K562 (cell line): ENCODE data around the gene CTSZ. TPM values are rescaled to one million over a fixed set of nuclear protein-coding genes. Genes with fewer than 3 reads are reported as not detected.

Experiments
- ATF2 ChIP-seq: sonication (generic); formaldehyde crosslinking; IDR thresholded peaks from 2 replicates; pipeline ENCODE4 v1.8.1; 2022; ENCODE audit warnings: missing genetic modification reagents
- BHLHE40 ChIP-seq: IDR thresholded peaks from 2 replicates; pipeline ENCODE4 v1.6.1; 2011; ENCODE audit warnings: low read length, improper control_type of control experiment
- CGGBP1 ChIP-seq: fragments of 250-450 bp; sonication (Bioruptor Pico); IDR thresholded peaks from 2 replicates; pipeline ENCODE4 v1.9.0; 2021; ENCODE audit warnings: mild to moderate bottlenecking
- CHCHD3 ChIP-seq: fragments of 250-450 bp; sonication (Bioruptor Pico); IDR thresholded peaks from 2 replicates; pipeline ENCODE4 v2.1.2; 2022; ENCODE audit warnings: mild to moderate bottlenecking
- CTCFL ChIP-seq: IDR thresholded peaks from 2 replicates; pipeline ENCODE4 v1.6.1; 2011; ENCODE audit warnings: borderline replicate concordance, low read depth, mild to moderate bottlenecking, moderate library complexity, low read length; ENCODE audit not compliant: insufficient read depth, poor library complexity, severe bottlenecking
- FOXJ2 ChIP-seq: fragments of 200-800 bp; sonication (Bioruptor generic); IDR thresholded peaks from 2 replicates; pipeline ENCODE4 v1.6.1; 2016; ENCODE audit warnings: missing genetic modification characterization, missing compliant biosample characterization
- GMEB1 ChIP-seq: fragments of 250-450 bp; sonication (Bioruptor Pico); IDR thresholded peaks from 2 replicates; pipeline ENCODE4 v1.4.0; 2020; ENCODE audit warnings: mild to moderate bottlenecking
- HDAC3 ChIP-seq: fragments of 450-650 bp; IDR thresholded peaks from 2 replicates; pipeline ENCODE4 v1.6.1; 2018; ENCODE audit warnings: borderline replicate concordance, mild to moderate bottlenecking, moderate library complexity; ENCODE audit not compliant: partially characterized antibody
- MBD1 ChIP-seq: fragments of 250-450 bp; sonication (Bioruptor Pico); IDR thresholded peaks from 2 replicates; pipeline ENCODE4 v1.8.0; 2022; ENCODE audit warnings: inconsistent platforms
- MLLT1 ChIP-seq, 2 experiments: fragments of 450-650 bp; IDR thresholded peaks; 2 replicates each; pipeline ENCODE4 v1.6.1; 2016
- NCOA6 ChIP-seq: fragments of 450-650 bp; IDR thresholded peaks from 2 replicates; pipeline ENCODE4 v1.6.1; 2017; ENCODE audit warnings: mild to moderate bottlenecking
- PCBP2 ChIP-seq: fragments of 200-400 bp; formaldehyde crosslinking; IDR thresholded peaks from 2 replicates; pipeline ENCODE4 v1.6.1; 2018; ENCODE audit warnings: low read length, low read depth, mild to moderate bottlenecking, moderate library complexity; ENCODE audit not compliant: poor library complexity, severe bottlenecking
- SMC3 ChIP-seq: conservative IDR thresholded peaks from 2 replicates; pipeline ENCODE4 v1.6.1; 2011; ENCODE audit warnings: low read depth, low read length, improper control_type of control experiment; ENCODE audit not compliant: insufficient read depth
- ZFX ChIP-seq: sonication (generic); formaldehyde crosslinking; IDR thresholded peaks from 2 replicates; pipeline ENCODE4 v1.8.0; 2022; ENCODE audit warnings: mild to moderate bottlenecking, missing genetic modification reagents, moderate library complexity
- ZKSCAN1 ChIP-seq: fragments of 150-350 bp; IDR thresholded peaks from 2 replicates; pipeline ENCODE4 v1.6.1; 2016; ENCODE audit warnings: low read depth, low read length
- ZNF436 ChIP-seq: fragments of 250-450, 450-650 bp; sonication (Bioruptor Pico); formaldehyde crosslinking; IDR thresholded peaks from 2 replicates; pipeline ENCODE4 v1.7.0; 2020; ENCODE audit warnings: mild to moderate bottlenecking
- ZNF668 ChIP-seq: fragments of 250-450 bp; sonication (Bioruptor Pico); IDR thresholded peaks from 2 replicates; pipeline ENCODE4 v1.8.0; 2022; ENCODE audit warnings: mild to moderate bottlenecking, inconsistent platforms
- ZNF75A ChIP-seq: fragments of 450-650 bp; formaldehyde crosslinking; IDR thresholded peaks from 2 replicates; pipeline ENCODE4 v1.4.0; 2020; ENCODE audit warnings: mild to moderate bottlenecking
- ZSCAN32 ChIP-seq: fragments of 450-650 bp; formaldehyde crosslinking; IDR thresholded peaks from 2 replicates; pipeline ENCODE4 v1.4.0; 2020; ENCODE audit warnings: mild to moderate bottlenecking, moderate library complexity
- polyA plus RNA-seq, 8 experiments: library from polyadenylated mRNA; depleted of rRNA in 4 of 8; stranded (reverse) in 5 of 8; unstranded in 3 of 8; fragments of >200 nt; fragmentation: Nextera tagmentation in 2 of 8; fragmentation: Illumina TruSeq in 1 of 8; extraction: Ambion mirVana in 2 of 8; extraction: Trizol in 1 of 8; gene quantifications; 2 replicates each; pipeline versions ENCODE4 v1.2.1 to v1.2.3, GENCODE V29; 2011 to 2014; ENCODE audit warnings: inconsistent platforms in 1 of 8, missing spikeins in 1 of 8
- total RNA-seq, 7 experiments: library from RNA; depleted of rRNA in 6 of 7; stranded (reverse); fragments of >200 nt in 6 of 7; fragmentation: Illumina TruSeq in 2 of 7; extraction: Trizol in 2 of 7; gene quantifications; 2 replicates each; pipeline versions ENCODE4 v1.2.1 to v1.2.3, GENCODE V29; 2011 to 2021; ENCODE audit warnings: low replicate concordance in 1 of 7

The CTSZ gene
- total and polyA plus RNA-seq, 9 of the 15 experiments (the other 6 are each of a cell fraction or from before 2014, with no cell fraction given), result 1.6 to 143 (median 82.8) TPM

- TF ChIP-seq CTCFL (no peak), ZKSCAN1 (no peak), ZNF668 (CRISPR knock-in tag) (no peak), ZFX (no peak), ZNF436 (CRISPR knock-in tag) (no peak), ZNF75A (no peak), PCBP2 (no peak), GMEB1 (CRISPR knock-in tag) (no peak), MBD1 (CRISPR knock-in tag) (no peak), HDAC3 (peak; percentile 58), NCOA6 (no peak), ATF2 (no peak), CGGBP1 (CRISPR knock-in tag) (no peak), ZSCAN32 (CRISPR knock-in tag) (no peak), MLLT1 (IDR thresholded peaks at IDR 0.05) (0 out of 4 replicates have a peak, but pooled peaks have one; percentile 7 to 38), CHCHD3 (CRISPR knock-in tag) (no peak), SMC3 (no peak), BHLHE40 (no peak), FOXJ2 (tag) (no peak)
Measured at GRCh38 chr20:59010995-59011873, 4.2 kb upstream of the CTSZ start (continued).
